ENCODE data around the gene CASP3.

The CASP3 gene

DNA sequence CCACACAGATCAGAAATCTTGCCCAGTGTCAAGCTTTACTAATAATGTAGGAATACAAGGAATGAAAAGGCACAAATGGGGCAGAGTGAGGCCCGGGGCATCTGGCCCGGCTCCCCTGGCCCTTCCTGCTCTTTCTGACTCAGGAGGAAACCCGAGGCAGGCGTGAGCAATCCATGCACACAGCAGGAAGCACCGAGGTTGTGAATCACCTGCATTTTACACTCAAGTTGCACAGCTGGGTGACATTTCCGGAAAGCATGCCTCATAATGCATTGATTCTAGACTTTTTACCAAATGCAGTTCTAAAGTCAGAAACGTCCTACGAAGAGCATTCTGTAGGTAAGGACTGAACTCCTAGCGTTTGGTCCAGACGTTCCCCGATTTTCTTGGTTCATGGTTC lies 39.2 kb upstream of the CASP3 start:
- TF ChIP-seq SUZ12 (IDR thresholded peaks at IDR 0.05; ENCODE audit: extremely low read depth, insufficient read depth, insufficient read length) = no peak
- no peak for TF ChIP-seq ZNF274 (IDR thresholded peaks at IDR 0.05; ENCODE audit: low read depth, low read length)
- no peak for TF ChIP-seq YY1 (IDR thresholded peaks at IDR 0.05; ENCODE audit: insufficient read depth, insufficient read length)
- H3K9me3 ChIP-seq (ENCODE audit: insufficient read depth, low read length) = no peaks in the 10 kb centered on the region
- no peak overlapping the region for H3K9ac ChIP-seq (ENCODE audit: insufficient read length, low read depth)
- DNase-seq (ENCODE audit: low read depth, low spot score) = peak; percentile 5
- no peaks in the 10 kb centered on the region for H3K4me1 ChIP-seq (ENCODE audit: insufficient read depth, insufficient read length)
- H3K4me3 ChIP-seq (ENCODE audit: insufficient read length, low read depth) = no peak overlapping the region
- H3K27me3 ChIP-seq (ENCODE audit: insufficient read depth, insufficient read length) = no peaks in the 10 kb centered on the region
- peaks cover 3% of the 10 kb centered on the region for H3K36me3 ChIP-seq (ENCODE audit: insufficient read depth, insufficient read length, low read length)

DNA sequence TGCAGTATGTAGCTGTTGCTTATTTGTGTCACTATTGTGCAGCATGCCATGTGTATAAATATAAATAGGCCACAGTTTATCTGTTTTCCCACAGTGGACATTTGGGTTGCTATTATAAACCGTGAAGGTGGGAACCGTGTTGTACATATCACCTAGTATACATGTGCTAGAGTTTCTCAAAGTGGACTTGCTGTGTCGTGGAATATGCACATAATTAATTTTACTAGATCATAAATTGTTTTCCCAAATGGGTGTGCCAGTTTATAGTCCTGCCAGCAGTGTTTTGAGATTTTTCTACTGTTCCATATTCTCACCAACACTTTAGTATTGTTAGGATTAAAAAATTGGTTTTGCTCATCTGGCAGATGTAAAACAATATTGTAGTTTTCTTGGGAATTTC lies 38.8 kb upstream of the CASP3 start:
- no peak for DNase-seq (ENCODE audit: low read depth, low spot score)
- no peaks in the 10 kb centered on the region for H3K9me3 ChIP-seq (ENCODE audit: insufficient read depth, low read length)
- H3K4me1 ChIP-seq (ENCODE audit: insufficient read depth, insufficient read length) = no peaks in the 10 kb centered on the region
- H3K36me3 ChIP-seq (ENCODE audit: insufficient read depth, insufficient read length, low read length) = peaks cover 2% of the 10 kb centered on the region
- H3K4me3 ChIP-seq (ENCODE audit: insufficient read length, low read depth) = no peak overlapping the region
- H3K27me3 ChIP-seq (ENCODE audit: insufficient read depth, insufficient read length) = no peaks in the 10 kb centered on the region
- TF ChIP-seq ZNF274 (IDR thresholded peaks at IDR 0.05; ENCODE audit: low read depth, low read length) (no peak), YY1 (IDR thresholded peaks at IDR 0.05; ENCODE audit: insufficient read depth, insufficient read length) (no peak), SUZ12 (IDR thresholded peaks at IDR 0.05; ENCODE audit: extremely low read depth, insufficient read depth, insufficient read length) (no peak)
- no peak overlapping the region for H3K9ac ChIP-seq (ENCODE audit: insufficient read length, low read depth)

DNA sequence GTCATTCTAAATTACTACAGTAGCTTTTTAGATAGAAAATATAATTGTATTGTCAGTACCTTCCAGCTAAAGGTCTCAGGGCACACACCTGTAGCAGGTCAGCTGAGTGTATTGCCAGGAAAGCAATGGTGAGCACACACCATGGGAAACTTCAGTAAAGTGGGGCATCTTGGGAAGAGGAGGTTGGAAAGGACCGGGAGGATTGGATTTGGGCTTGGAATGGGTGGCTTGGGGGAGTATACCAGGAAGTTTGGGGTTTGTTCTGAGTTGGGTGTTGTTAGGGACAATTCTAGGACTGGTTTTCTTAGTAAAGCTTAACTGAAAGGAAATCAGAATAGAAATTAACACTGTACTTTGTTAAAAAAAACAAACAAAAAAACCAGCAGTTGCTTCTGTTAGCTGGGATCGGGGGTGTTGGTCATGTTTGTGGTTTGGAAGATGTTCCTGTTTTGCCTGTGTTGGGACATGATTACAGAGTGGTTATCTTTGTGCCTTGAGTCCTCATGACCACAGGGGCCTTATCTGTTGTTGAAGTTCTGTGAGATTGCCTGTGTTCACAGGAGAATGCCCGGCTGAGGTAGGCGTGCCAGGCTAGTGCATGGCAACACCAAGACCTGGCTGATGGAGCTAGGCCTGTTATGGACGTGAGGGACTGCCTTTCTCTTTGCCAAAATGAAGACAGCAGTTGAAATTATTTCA lies 35.4 kb upstream of the CASP3 start:
- Histone ChIP-seq H3K27me3 (ENCODE audit: insufficient read depth, insufficient read length) (no peaks in the 10 kb centered on the region), H3K4me1 (ENCODE audit: insufficient read depth, insufficient read length) (no peaks in the 10 kb centered on the region), H3K36me3 (ENCODE audit: insufficient read depth, insufficient read length, low read length) (peaks cover under 1% of the 10 kb centered on the region), H3K9ac (ENCODE audit: insufficient read length, low read depth) (no peak overlapping the region), H3K9me3 (ENCODE audit: insufficient read depth, low read length) (peaks cover 1% of the 10 kb centered on the region; the same call in 1 of the 2 replicates), H3K4me3 (ENCODE audit: insufficient read length, low read depth) (no peak overlapping the region)
- TF ChIP-seq SUZ12 (IDR thresholded peaks at IDR 0.05; ENCODE audit: extremely low read depth, insufficient read depth, insufficient read length) = no peak
- no peak for TF ChIP-seq ZNF274 (IDR thresholded peaks at IDR 0.05; ENCODE audit: low read depth, low read length)
- TF ChIP-seq YY1 (IDR thresholded peaks at IDR 0.05; ENCODE audit: insufficient read depth, insufficient read length) = no peak
- DNase-seq (ENCODE audit: low read depth, low spot score) = no peak

DNA sequence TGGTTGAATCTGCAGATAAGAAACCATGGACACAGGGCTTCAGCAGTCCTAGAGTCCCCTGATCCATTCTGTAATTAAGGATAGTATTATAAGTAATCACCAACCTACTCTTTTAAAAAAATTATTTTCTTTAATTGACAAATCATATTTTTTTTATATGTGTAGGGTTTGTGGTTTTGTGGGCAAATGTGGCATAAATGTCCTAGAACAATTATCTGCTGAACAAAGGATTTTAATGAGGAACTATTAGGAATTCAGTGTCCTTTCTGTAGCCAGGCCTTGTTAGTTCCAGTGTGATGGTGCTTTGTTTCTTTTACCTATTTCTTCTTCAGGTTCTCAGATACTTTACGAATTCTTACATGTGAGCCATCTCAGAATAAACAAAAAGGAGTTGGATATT lies 32.7 kb upstream of the CASP3 start:
- H3K9ac ChIP-seq (ENCODE audit: insufficient read length, low read depth) = no peak overlapping the region
- H3K36me3 ChIP-seq (ENCODE audit: insufficient read depth, insufficient read length, low read length) = peaks cover 3% of the 10 kb centered on the region
- DNase-seq (ENCODE audit: low read depth, low spot score) = no peak

DNA sequence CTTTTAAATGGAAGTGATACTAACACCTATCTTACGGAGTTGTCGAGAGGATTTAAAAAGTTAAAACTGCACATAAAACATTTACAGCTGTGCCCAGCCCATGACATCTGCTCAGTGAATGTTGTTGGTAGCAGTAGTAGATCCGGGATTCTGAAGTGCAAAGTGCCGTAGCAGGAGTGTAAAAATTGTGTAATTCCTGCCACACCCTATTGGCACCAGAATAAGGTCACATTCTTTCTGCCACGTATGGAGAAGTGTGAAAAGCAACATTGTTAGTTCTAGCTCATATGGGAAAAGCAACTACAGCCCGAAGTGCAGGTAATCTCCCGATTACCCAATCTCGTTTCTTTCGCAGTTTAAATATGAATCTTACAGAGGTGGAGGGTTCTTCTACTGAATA lies 31.5 kb upstream of the CASP3 start:
- Histone ChIP-seq H3K4me1 (ENCODE audit: insufficient read depth, insufficient read length) (no peaks in the 10 kb centered on the region), H3K36me3 (ENCODE audit: insufficient read depth, insufficient read length, low read length) (peaks cover 3% of the 10 kb centered on the region), H3K9ac (ENCODE audit: insufficient read length, low read depth) (no peak overlapping the region), H3K9me3 (ENCODE audit: insufficient read depth, low read length) (peaks cover 4% of the 10 kb centered on the region; the same call in 1 of the 2 replicates), H3K4me3 (ENCODE audit: insufficient read length, low read depth) (no peak overlapping the region), H3K27me3 (ENCODE audit: insufficient read depth, insufficient read length) (no peaks in the 10 kb centered on the region)
- DNase-seq (ENCODE audit: low read depth, low spot score) = no peak
- TF ChIP-seq SUZ12 (IDR thresholded peaks at IDR 0.05; ENCODE audit: extremely low read depth, insufficient read depth, insufficient read length) (no peak), ZNF274 (IDR thresholded peaks at IDR 0.05; ENCODE audit: low read depth, low read length) (no peak), YY1 (IDR thresholded peaks at IDR 0.05; ENCODE audit: insufficient read depth, insufficient read length) (no peak)

More for the DNA sequence above, 32.7 kb upstream of the CASP3 start:
- no peak for TF ChIP-seq SUZ12 (IDR thresholded peaks at IDR 0.05; ENCODE audit: extremely low read depth, insufficient read depth, insufficient read length)
- TF ChIP-seq YY1 (IDR thresholded peaks at IDR 0.05; ENCODE audit: insufficient read depth, insufficient read length) = no peak
- no peak for TF ChIP-seq ZNF274 (IDR thresholded peaks at IDR 0.05; ENCODE audit: low read depth, low read length)
- H3K9me3 ChIP-seq (ENCODE audit: insufficient read depth, low read length) = peaks cover 4% of the 10 kb centered on the region; the same call in 1 of the 2 replicates
- no peaks in the 10 kb centered on the region for H3K27me3 ChIP-seq (ENCODE audit: insufficient read depth, insufficient read length)
- no peak overlapping the region for H3K4me3 ChIP-seq (ENCODE audit: insufficient read length, low read depth)
- no peaks in the 10 kb centered on the region for H3K4me1 ChIP-seq (ENCODE audit: insufficient read depth, insufficient read length)

DNA sequence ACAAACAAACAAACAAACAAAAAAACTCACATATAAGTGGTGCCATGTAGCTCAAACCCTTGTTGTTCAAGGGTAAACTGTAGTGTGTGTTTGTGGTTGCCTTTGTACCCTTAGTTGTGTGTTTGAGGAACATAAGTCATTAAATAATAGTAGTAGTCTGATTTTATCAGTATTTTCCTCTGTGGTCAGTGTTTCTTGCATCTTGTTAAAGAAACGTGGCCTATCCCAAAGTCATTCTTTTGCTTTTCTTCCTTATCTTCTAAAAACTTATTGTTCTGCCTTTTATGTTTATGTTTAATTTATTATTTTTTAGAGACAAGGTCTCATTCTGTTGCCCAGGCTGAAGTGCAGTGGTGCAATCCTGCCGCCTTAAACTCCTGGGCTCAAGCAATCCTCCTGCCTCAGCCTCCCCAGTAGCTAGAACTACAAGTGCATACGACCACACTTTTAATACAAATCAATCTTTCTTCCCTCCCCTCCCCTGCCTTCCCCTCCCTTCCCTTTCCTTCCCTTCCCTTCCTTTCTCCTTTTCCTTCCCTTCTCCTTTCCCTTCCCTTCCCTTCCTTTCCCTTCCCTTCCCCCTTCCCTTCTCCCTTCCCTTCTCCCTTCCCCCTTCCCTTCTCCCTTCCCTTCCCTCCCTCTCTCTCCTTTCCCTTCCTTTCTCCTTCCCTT lies 26.7 kb upstream of the CASP3 start:
- Histone ChIP-seq H3K9ac (ENCODE audit: insufficient read length, low read depth) (no peak overlapping the region), H3K36me3 (ENCODE audit: insufficient read depth, insufficient read length, low read length) (peaks cover 25% of the 10 kb centered on the region), H3K4me3 (ENCODE audit: insufficient read length, low read depth) (no peak overlapping the region), H3K9me3 (ENCODE audit: insufficient read depth, low read length) (peaks cover 4% of the 10 kb centered on the region; the same call in 1 of the 2 replicates), H3K27me3 (ENCODE audit: insufficient read depth, insufficient read length) (no peaks in the 10 kb centered on the region), H3K4me1 (ENCODE audit: insufficient read depth, insufficient read length) (no peaks in the 10 kb centered on the region)
- no peak for DNase-seq (ENCODE audit: low read depth, low spot score)
- no peak for TF ChIP-seq ZNF274 (IDR thresholded peaks at IDR 0.05; ENCODE audit: low read depth, low read length)
- TF ChIP-seq SUZ12 (IDR thresholded peaks at IDR 0.05; ENCODE audit: extremely low read depth, insufficient read depth, insufficient read length) = no peak
- TF ChIP-seq YY1 (IDR thresholded peaks at IDR 0.05; ENCODE audit: insufficient read depth, insufficient read length) = no peak

DNA sequence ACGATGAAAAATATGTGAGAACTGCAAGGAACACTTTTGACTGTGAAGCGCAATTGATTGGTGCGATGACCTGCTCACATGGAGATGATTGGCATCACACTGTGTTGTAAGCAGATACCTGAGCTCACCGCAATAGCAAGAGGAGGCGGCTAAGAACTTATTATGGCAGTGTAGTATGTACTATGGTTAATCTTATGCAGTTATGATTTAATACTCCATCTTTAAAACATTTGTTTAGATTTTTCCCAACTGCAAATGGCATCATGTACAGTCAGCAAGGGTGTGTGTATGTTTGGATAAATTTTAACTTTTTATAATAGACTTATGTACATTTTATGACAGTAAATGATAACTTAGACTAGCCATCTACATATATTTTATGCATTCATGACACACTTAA lies 25.8 kb upstream of the CASP3 start:
- H3K9me3 ChIP-seq (ENCODE audit: insufficient read depth, low read length) = peaks cover 4% of the 10 kb centered on the region; the same call in 1 of the 2 replicates

More for the DNA sequence above, 25.8 kb upstream of the CASP3 start:
- Histone ChIP-seq H3K4me1 (ENCODE audit: insufficient read depth, insufficient read length) (no peaks in the 10 kb centered on the region), H3K27me3 (ENCODE audit: insufficient read depth, insufficient read length) (no peaks in the 10 kb centered on the region), H3K36me3 (ENCODE audit: insufficient read depth, insufficient read length, low read length) (peaks cover 27% of the 10 kb centered on the region), H3K4me3 (ENCODE audit: insufficient read length, low read depth) (no peak overlapping the region), H3K9ac (ENCODE audit: insufficient read length, low read depth) (no peak overlapping the region)
- TF ChIP-seq SUZ12 (IDR thresholded peaks at IDR 0.05; ENCODE audit: extremely low read depth, insufficient read depth, insufficient read length) (no peak), ZNF274 (IDR thresholded peaks at IDR 0.05; ENCODE audit: low read depth, low read length) (no peak), YY1 (IDR thresholded peaks at IDR 0.05; ENCODE audit: insufficient read depth, insufficient read length) (no peak)
- DNase-seq (ENCODE audit: low read depth, low spot score) = no peak

Measured in NT2/D1 (cell line).